T-helper 9 cell (primary cell): Measurements from ENCODE around the gene ZNHIT1.
"Not testable (repeated sequence)": the region's sequence is repeated elsewhere in the genome, so short reads cannot be mapped to it uniquely, and the experiment has no call there.

Experiments used
- DNase-seq: peaks from one replicate; pipeline ENCODE4 v3.0.0-alpha.2; 2020

The ZNHIT1 gene

GRCh38 chr7:101243646-101244374 lies 25.8 kb downstream of the ZNHIT1 start:
- no peak for DNase-seq

- peak; percentile 88 for DNase-seq
These were observed 26.6 kb downstream of the ZNHIT1 start, which contains the start of gene FIS1 for GRCh38 chr7:101244375-101245146. FIS1 (minus strand) TSS chr7:101245081; CDS start chr7:101245004, 77 bp downstream.

- peak; percentile 6 for DNase-seq
These were observed 27.2 kb downstream of the ZNHIT1 start for GRCh38 chr7:101245147-101245668.

- DNase-seq, result no peak
These were observed 30.3 kb downstream of the ZNHIT1 start for GRCh38 chr7:101248276-101248675.

- no peak for DNase-seq
These were observed 32.4 kb downstream of the ZNHIT1 start for GRCh38 chr7:101250324-101250723.

GRCh38 chr7:101251871-101252659 lies 34.1 kb downstream of the ZNHIT1 start:
- DNase-seq, result peak; percentile 99

GRCh38 chr7:101253199-101253598 lies 35.2 kb downstream of the ZNHIT1 start:
- not testable (repeated sequence) for DNase-seq

GRCh38 chr7:101255796-101256195 lies 37.8 kb downstream of the ZNHIT1 start:
- no peak for DNase-seq

- no peak for DNase-seq
These were observed 40.3 kb downstream of the ZNHIT1 start for GRCh38 chr7:101258243-101258731.

GRCh38 chr7:101264102-101264706 lies 46.2 kb downstream of the ZNHIT1 start:
- DNase-seq, result not testable (repeated sequence)

GRCh38 chr7:101265622-101266516 lies 47.9 kb downstream of the ZNHIT1 start:
- DNase-seq, result no peak

- DNase-seq, result no peak
These were observed 51.7 kb downstream of the ZNHIT1 start for GRCh38 chr7:101269664-101270063.

GRCh38 chr7:101271021-101271420 lies 53.1 kb downstream of the ZNHIT1 start:
- DNase-seq, result no peak

- DNase-seq, result no peak
These were observed 55.2 kb downstream of the ZNHIT1 start for GRCh38 chr7:101273206-101273605.
